GM12892 (cell line): ENCODE measurements around the gene OSTF1.

ENCODE experiments used
- DNase-seq: peaks from one replicate; pipeline ENCODE4 v3.0.0; 2011; ENCODE audit not compliant: insufficient read length
- FAIRE-seq: peaks from 2 replicates; lab custom pipeline; 2011; peaks lifted over from hg19 to GRCh38; lab: Jason Lieb, UNC
- POLR2A ChIP-seq: IDR thresholded peaks from 2 replicates; pipeline ENCODE4 v1.6.1; 2011; ENCODE audit warnings: low read depth, low read length, control low read depth
- POLR2AphosphoS5 ChIP-seq: IDR thresholded peaks from 2 replicates; pipeline ENCODE4 v1.6.1; 2011; ENCODE audit warnings: low read depth, low read length, control low read depth
- TAF1 ChIP-seq: IDR thresholded peaks from 2 replicates; pipeline ENCODE4 v1.6.1; 2011; ENCODE audit warnings: low read depth, mild to moderate bottlenecking, control low read depth, low read length, borderline replicate concordance

OSTF1 gene

GRCh38 chr9:75130621-75131230 lies 42.4 kb downstream of the OSTF1 start:
- FAIRE-seq (no peak), DNase-seq (no peak)
- TF ChIP-seq POLR2A (no peak), TAF1 (no peak), POLR2AphosphoS5 (no peak)

GRCh38 chr9:75131700-75132099 lies 43.4 kb downstream of the OSTF1 start:
- FAIRE-seq (no peak), DNase-seq (no peak)
- TF ChIP-seq POLR2A (no peak), TAF1 (no peak), POLR2AphosphoS5 (no peak)

DNA sequence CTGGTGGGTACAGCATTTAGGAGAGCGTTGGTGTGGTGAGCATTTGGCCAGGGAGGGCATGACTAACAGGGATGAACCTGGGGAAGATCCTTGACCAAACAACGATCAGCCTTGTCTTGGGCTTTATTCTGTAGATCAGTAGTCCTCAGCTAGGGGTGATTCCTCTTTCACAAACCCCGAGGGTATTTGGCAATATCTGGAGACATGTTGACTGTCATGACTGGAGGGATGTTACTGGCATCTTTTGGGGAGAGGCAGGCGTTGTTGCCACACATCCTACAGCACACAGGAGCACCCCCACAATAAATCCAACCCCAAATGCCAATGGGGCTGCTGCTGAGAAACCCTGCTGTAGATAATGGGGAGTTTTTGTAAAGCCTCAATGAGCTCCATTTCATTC lies 43.9 kb downstream of the OSTF1 start:
- TF ChIP-seq TAF1 (no peak), POLR2AphosphoS5 (no peak), POLR2A (no peak)
- FAIRE-seq (no peak), DNase-seq (no peak)

- FAIRE-seq (no peak), DNase-seq (no peak)
- TF ChIP-seq TAF1 (no peak), POLR2A (no peak), POLR2AphosphoS5 (no peak)
These were observed 45.1 kb downstream of the OSTF1 start for GRCh38 chr9:75133396-75133795.

DNA sequence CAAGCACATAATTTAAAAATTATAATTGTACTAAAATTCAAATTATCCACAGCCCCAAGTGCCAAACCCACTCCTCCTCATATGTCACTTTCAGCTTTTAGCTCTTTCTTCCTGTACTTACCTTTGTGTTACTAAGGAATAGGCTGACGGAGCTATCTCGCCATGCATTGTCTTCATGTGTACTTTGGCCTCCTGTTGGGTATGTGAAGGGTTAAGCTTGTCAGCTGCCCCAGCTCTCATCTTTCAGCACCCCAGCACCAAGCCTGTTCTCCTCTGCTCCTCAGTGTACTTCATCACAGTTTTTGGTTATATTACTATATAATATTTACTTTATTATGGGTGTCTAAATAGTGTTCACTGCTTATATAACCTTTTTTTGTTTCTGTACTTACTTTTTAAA lies 46.2 kb downstream of the OSTF1 start:
- TF ChIP-seq POLR2AphosphoS5, result no peak
- no peak for TF ChIP-seq TAF1
- no peak for TF ChIP-seq POLR2A
- DNase-seq (no peak), FAIRE-seq (no peak)

GRCh38 chr9:75138260-75139040 lies 50.1 kb downstream of the OSTF1 start:
- TF ChIP-seq POLR2A (no peak), POLR2AphosphoS5 (no peak), TAF1 (no peak)
- DNase-seq (no peak), FAIRE-seq (no peak)

- DNase-seq, result no peak
- TF ChIP-seq POLR2AphosphoS5 (no peak), TAF1 (no peak), POLR2A (no peak)
- FAIRE-seq, result no peak
These were observed 50.9 kb downstream of the OSTF1 start for GRCh38 chr9:75139201-75139600.

- DNase-seq (no peak), FAIRE-seq (no peak)
- TF ChIP-seq TAF1 (no peak), POLR2AphosphoS5 (no peak), POLR2A (no peak)
These were observed 51.9 kb downstream of the OSTF1 start for GRCh38 chr9:75140261-75140660.

DNA sequence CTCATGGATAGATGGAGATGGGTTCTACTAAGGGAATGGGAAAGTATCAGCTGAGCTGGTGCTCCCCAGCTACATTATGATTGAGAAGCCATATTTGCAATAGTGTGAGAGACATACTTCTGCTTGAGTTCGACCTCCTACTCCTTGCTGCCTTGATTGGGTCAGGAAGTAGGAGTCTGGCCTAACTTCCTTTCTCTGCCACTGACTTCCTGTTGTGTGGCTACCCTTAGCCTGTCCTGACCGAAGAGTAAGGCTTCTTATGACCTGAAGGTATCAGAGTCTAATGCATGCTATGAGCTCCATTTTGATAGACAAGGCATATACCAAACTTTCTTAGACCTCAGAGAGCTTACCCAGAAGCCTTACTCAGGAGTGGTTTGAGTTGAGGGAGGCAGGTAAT lies 53.9 kb downstream of the OSTF1 start:
- DNase-seq (no peak), FAIRE-seq (peak; percentile 78)

DNA sequence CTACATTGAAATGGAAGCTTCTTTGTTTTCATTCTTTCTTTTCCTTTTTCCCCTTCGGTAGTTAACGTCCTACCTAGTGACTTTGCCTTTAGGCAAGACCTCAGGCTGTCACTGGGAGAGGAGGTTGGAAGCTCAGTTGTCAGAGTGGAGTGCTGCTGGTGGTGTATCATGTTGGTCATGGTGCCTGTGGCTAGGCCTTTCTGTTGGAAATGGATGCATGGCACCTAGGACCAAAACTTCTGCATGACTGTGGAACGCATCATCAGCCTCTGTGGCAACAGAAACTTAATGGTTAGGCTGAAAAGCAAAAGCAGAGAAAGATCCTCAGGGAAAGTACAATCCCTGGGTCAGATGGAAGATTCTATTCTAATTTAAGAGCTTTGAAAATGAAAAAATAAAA lies 57.9 kb downstream of the OSTF1 start:
- FAIRE-seq, result no peak
- TF ChIP-seq POLR2AphosphoS5 (no peak), POLR2A (no peak), TAF1 (no peak)
- DNase-seq, result no peak

More for the DNA sequence above, 53.9 kb downstream of the OSTF1 start:
- TF ChIP-seq TAF1 (no peak), POLR2A (no peak), POLR2AphosphoS5 (no peak)

DNA sequence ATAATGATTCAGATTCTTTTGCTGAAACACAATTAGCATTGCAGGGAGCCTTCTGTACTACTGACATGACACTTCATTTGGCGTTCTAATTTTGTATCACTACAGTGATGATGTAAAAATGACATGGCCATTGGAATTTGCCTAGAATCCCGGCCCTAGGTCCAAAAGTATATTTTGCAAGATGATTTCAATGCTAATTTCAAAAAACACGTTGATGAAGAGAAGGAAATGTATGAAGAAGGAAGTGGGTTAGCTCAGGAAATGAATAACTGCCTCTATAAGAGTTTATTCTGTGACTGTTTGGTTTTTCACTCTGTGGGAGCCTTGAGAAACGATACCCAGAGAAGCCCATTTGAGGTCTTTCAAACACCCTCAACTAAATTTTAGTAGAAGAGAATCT lies 59.3 kb downstream of the OSTF1 start:
- TF ChIP-seq POLR2A (no peak), POLR2AphosphoS5 (no peak), TAF1 (no peak)
- FAIRE-seq (peak; percentile 79), DNase-seq (peak; percentile 5)

- DNase-seq, result no peak
- no peak for TF ChIP-seq POLR2AphosphoS5
- no peak for TF ChIP-seq POLR2A
- no peak for FAIRE-seq
These were observed 60.2 kb downstream of the OSTF1 start for GRCh38 chr9:75148561-75148960.
